Upper lobe of left lung (tissue), 6 donors: ENCODE data around the gene CCDC142. TPM values are rescaled to one million over a fixed set of nuclear protein-coding genes. Genes with fewer than 3 reads are reported as not detected.

ENCODE experiments used
- ATAC-seq, 2 donors: fragments of 200-7000 bp; cut with Tn5 transposase; one replicate each; pipeline ENCODE4 v1.9.1; 2022; ENCODE audit warnings: mild to moderate bottlenecking in 2 of 2, moderate library complexity in 2 of 2; ENCODE audit not compliant: low FRiP score in 2 of 2
- DNase-seq, 2 donors: peaks; one replicate each; pipeline ENCODE4 v3.0.0-alpha.2; 2019 to 2020
- H3K27ac ChIP-seq, 4 donors: fragments of 200-600 bp; sonication (generic); one replicate each; pipeline ENCODE4 v1.5.1; 2016 to 2019
- H3K27me3 ChIP-seq, 4 donors: fragments of 200-600 bp; sonication (generic); one replicate each; pipeline ENCODE4 v1.5.1; 2017 to 2019
- H3K36me3 ChIP-seq, 4 donors: fragments of 200-600 bp; sonication (generic); one replicate each; pipeline ENCODE4 v1.5.1; 2016 to 2019
- H3K4me1 ChIP-seq, 4 donors: fragments of 200-600 bp; sonication (generic); one replicate each; pipeline ENCODE4 v1.5.1; 2018 to 2019
- H3K4me3 ChIP-seq, 4 donors: fragments of 200-600 bp; sonication (generic); one replicate each; pipeline ENCODE4 v1.5.1; 2017 to 2019; ENCODE audit warnings: mild to moderate bottlenecking in 2 of 4, moderate library complexity in 1 of 4
- H3K9me3 ChIP-seq, 4 donors: fragments of 200-600 bp; sonication (generic); one replicate each; pipeline ENCODE4 v1.5.1; 2018 to 2019
- EP300 ChIP-seq, 4 donors: sonication (generic); formaldehyde crosslinking; IDR thresholded peaks; one replicate each; pipeline ENCODE4 v1.5.1; 2017; ENCODE audit warnings: antibody characterized with exemption in 4 of 4, control low read depth in 2 of 4
- POLR2A ChIP-seq, 4 donors: fragments of 450-650 bp; IDR thresholded peaks; one replicate each; pipeline ENCODE4 v1.5.1; 2016 to 2017; ENCODE audit warnings: antibody characterized with exemption in 4 of 4, mild to moderate bottlenecking in 2 of 4
- POLR2AphosphoS5 ChIP-seq, 2 donors: sonication (generic); formaldehyde crosslinking; IDR thresholded peaks; one replicate each; pipeline ENCODE4 v1.5.1; 2017; ENCODE audit warnings: antibody characterized with exemption in 2 of 2
- whole genome bisulfite sequencing, 2 donors: methylation state at CpG; one replicate each; pipeline ENCODE4 v1.1.5; 2017 to 2018; 5-methylcytosine and 5-hydroxymethylcytosine counted together
- total RNA-seq, 6 donors: library from RNA; depleted of rRNA in 4 of 6; stranded (reverse); fragments of >200 nt in 4 of 6; gene quantifications; one replicate each; pipeline versions ENCODE4 v1.1.0 to v1.2.1, GENCODE V29; 2016 to 2021
- TF ChIP-seq, protein P1 (sequence below), 6 experiments: fragments of 450-650 bp in 4 of 6; fragments of 200-600 bp in 2 of 6; sonication (generic) in 2 of 6; IDR thresholded peaks; one replicate each; pipeline ENCODE4 v1.5.1; 2016 to 2019; ENCODE audit warnings: antibody characterized with exemption in 6 of 6
- donor health status: DM: no; HTN: no; CAD: no; lungs with moderate emphysema.
- donor health status: DM: no; HTN: yes; CAD: no; lungs with severe emphysema.

The CCDC142 gene
- total RNA-seq, 6 donors from 2014 or later, result 14.8 to 67.1 (median 19.8) TPM

DNA sequence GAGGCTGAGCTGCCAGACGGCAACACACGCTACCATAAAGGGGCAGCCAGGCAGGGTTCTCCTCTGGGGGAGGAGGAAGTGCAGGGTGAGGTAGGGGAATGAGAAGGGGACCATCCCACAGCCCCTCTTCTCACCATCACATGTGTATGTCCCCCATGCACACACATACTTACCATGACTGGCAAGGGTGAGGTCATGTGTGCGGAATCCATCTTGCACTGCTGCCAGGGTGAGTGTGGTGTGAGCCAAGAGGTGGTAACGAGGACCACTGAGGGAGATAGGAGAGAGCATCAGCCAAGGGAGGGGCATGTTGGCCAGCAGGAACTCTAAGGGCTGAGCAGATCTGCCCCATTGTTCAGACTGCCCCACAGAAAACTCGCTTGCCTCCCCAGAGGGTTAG lies 54.1 kb downstream of the CCDC142 start:
- WGBS, 2 donors, result 88 to 98% methylated on average over 5 of the region's 5 CpGs
- TF ChIP-seq, protein P1, sequence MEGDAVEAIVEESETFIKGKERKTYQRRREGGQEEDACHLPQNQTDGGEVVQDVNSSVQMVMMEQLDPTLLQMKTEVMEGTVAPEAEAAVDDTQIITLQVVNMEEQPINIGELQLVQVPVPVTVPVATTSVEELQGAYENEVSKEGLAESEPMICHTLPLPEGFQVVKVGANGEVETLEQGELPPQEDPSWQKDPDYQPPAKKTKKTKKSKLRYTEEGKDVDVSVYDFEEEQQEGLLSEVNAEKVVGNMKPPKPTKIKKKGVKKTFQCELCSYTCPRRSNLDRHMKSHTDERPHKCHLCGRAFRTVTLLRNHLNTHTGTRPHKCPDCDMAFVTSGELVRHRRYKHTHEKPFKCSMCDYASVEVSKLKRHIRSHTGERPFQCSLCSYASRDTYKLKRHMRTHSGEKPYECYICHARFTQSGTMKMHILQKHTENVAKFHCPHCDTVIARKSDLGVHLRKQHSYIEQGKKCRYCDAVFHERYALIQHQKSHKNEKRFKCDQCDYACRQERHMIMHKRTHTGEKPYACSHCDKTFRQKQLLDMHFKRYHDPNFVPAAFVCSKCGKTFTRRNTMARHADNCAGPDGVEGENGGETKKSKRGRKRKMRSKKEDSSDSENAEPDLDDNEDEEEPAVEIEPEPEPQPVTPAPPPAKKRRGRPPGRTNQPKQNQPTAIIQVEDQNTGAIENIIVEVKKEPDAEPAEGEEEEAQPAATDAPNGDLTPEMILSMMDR (IDR thresholded peaks at IDR 0.05), result no peak
- no peak for TF ChIP-seq EP300 (IDR thresholded peaks at IDR 0.05)
- TF ChIP-seq POLR2AphosphoS5 (IDR thresholded peaks at IDR 0.05), result no peak
- no peak for TF ChIP-seq POLR2A (IDR thresholded peaks at IDR 0.05)
- ATAC-seq (no peak), DNase-seq (no peak)
- Histone ChIP-seq H3K9me3 (no peaks in the 10 kb centered on the region), H3K27me3 (no peaks in the 10 kb centered on the region), H3K36me3 (peaks cover 3 to 74% (median 46%) of the 10 kb centered on the region in 4 donors), H3K4me3 (no peak overlapping the region), H3K4me1 (no peaks in the 10 kb centered on the region), H3K27ac (no peak overlapping the region)

DNA sequence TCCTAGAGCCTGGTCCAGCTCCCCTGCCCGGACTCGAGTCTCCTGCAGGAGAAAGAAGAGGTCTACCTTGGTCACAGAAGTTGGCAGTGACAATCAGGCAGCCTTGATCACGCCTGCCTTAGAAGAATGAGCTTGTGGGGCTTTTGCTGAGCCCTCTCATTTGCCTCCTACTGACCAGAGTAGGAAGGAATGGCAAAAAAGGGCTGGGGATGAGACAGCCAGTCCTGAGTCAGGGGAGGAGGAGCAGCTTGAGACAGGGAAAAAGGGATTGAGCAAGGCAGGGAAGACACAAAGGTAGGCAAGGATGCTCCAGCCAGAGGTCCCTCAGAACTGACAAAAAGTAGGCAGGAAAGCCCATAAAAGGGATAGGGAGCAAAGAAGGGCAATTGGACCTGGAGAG lies 55.2 kb downstream of the CCDC142 start:
- peaks cover 0 to under 1% (median 0%) of the 10 kb centered on the region in 4 donors for H3K4me1 ChIP-seq
- no peak for TF ChIP-seq EP300 (IDR thresholded peaks at IDR 0.05)
- TF ChIP-seq, protein P1 (IDR thresholded peaks at IDR 0.05), result no peak
- TF ChIP-seq POLR2AphosphoS5 (IDR thresholded peaks at IDR 0.05), result no peak
- no peak for TF ChIP-seq POLR2A (IDR thresholded peaks at IDR 0.05)
- 70 to 88% methylated on average over 3 of the region's 3 CpGs for WGBS, 2 donors
- no peak for ATAC-seq
- H3K27me3 ChIP-seq, result no peaks in the 10 kb centered on the region
- H3K9me3 ChIP-seq, result no peaks in the 10 kb centered on the region
- no peak overlapping the region for H3K27ac ChIP-seq
- H3K4me3 ChIP-seq, result no peak overlapping the region
- peaks cover 3 to 74% (median 46%) of the 10 kb centered on the region in 4 donors for H3K36me3 ChIP-seq
- no peak for DNase-seq

DNA sequence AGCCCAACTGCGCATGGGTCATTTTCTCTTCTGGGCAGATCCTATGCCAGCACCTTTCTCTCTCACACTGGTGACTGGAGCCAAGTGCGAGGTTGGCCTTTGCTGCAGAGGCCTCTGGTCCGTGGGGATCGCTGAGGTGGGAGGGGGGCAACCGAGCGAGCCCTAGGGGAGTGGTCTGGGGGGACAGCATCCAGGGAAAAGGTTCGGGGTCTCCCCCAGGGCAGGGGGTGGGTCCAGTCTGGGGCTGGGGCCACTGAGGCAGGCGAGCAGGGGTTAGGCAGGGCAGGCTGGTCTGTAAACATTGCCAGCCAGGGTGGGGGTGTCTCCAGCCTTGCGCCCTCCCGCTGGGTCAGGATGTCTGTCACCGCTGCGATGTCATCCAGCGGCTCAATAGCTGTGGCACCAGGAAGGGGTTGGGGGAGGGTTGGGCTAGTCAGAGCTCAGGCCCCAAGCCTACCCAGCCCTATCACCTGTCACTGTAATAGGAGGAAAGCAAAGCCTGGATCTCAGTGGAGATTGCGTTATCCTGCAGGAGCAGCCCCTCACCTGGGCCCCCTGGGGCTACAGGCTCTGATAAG lies 56.5 kb downstream of the CCDC142 start:
- no peak for ATAC-seq
- Histone ChIP-seq H3K27ac (no peak overlapping the region), H3K4me3 (no peak overlapping the region), H3K9me3 (no peaks in the 10 kb centered on the region), H3K27me3 (no peaks in the 10 kb centered on the region), H3K4me1 (peaks cover 3 to 11% (median 8%) of the 10 kb centered on the region in 4 donors), H3K36me3 (peaks cover 3 to 63% (median 37%) of the 10 kb centered on the region in 4 donors)
- DNase-seq, result peak in 1 of 2 donors; percentile 42
- TF ChIP-seq POLR2A (IDR thresholded peaks at IDR 0.05) (no peak), POLR2AphosphoS5 (IDR thresholded peaks at IDR 0.05) (no peak), EP300 (IDR thresholded peaks at IDR 0.05) (no peak)
- WGBS, 2 donors, result 89 to 94% methylated on average over 8 to 14 of the region's 14 CpGs

DNA sequence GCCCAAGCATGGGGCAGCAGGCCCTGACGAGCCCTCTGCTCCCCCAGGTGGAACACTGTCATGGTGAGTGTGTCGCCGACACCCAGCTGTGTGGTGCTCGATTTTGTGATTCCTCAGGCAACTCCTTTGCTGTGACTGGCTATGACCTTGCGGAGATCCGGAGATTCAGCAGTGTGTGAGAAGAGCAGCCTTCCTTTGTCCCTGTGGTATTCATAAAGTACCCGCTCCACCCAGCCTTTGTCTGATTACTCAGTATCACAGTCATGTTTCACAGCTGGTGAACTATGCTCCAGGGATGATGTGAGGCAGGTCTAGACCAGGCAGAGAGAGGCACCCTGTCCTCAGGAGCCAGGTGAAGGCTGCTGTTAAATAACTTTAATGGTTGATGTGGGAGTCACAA lies 57.3 kb downstream of the CCDC142 start:
- TF ChIP-seq POLR2A (IDR thresholded peaks at IDR 0.05) (no peak), EP300 (IDR thresholded peaks at IDR 0.05) (no peak), POLR2AphosphoS5 (IDR thresholded peaks at IDR 0.05) (no peak)
- TF ChIP-seq, protein P1 (IDR thresholded peaks at IDR 0.05), result no peak
- Histone ChIP-seq H3K4me1 (peaks cover 6 to 15% (median 12%) of the 10 kb centered on the region in 4 donors), H3K4me3 (no peak overlapping the region), H3K9me3 (no peaks in the 10 kb centered on the region), H3K36me3 (peaks cover 3 to 56% (median 31%) of the 10 kb centered on the region in 4 donors), H3K27me3 (no peaks in the 10 kb centered on the region), H3K27ac (no peak overlapping the region)
- ATAC-seq (no peak), DNase-seq (no peak)
- 88 to 89% methylated on average over 5 to 7 of the region's 7 CpGs for WGBS, 2 donors

DNA sequence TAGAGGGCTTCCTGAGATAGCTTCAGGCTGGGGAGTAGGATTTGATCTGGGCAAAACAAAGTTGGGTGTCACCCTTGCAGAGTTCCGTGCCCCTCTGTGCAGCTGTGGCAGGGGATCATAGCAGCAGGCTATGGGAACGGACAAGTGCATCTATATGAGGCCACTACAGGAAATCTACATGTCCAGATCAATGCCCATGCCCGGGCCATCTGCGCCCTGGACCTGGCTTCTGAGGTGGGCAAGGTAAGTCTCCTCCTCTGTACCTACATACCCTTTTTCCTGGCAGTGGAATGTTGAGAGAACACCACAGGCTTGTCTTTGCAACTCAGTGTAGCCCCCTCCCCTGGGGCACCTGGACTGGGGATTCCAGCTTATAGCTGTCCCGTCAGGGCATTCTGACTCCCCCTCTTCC lies 57.8 kb downstream of the CCDC142 start:
- 71 to 85% methylated on average over 1 to 5 of the region's 5 CpGs for WGBS, 2 donors
- Histone ChIP-seq H3K27ac (no peak overlapping the region), H3K9me3 (no peaks in the 10 kb centered on the region), H3K27me3 (no peaks in the 10 kb centered on the region), H3K4me3 (no peak overlapping the region), H3K36me3 (peaks cover 3 to 50% (median 27%) of the 10 kb centered on the region in 4 donors), H3K4me1 (peaks cover 6 to 15% (median 12%) of the 10 kb centered on the region in 4 donors)
- ATAC-seq (no peak), DNase-seq (no peak)
- TF ChIP-seq, protein P1 (IDR thresholded peaks at IDR 0.05), result no peak
- no peak for TF ChIP-seq POLR2A (IDR thresholded peaks at IDR 0.05)
- TF ChIP-seq POLR2AphosphoS5 (IDR thresholded peaks at IDR 0.05), result no peak
- TF ChIP-seq EP300 (IDR thresholded peaks at IDR 0.05), result no peak
